H1 (cell line): Measurements from ENCODE around the gene CAPN10. TPM values are rescaled to one million over a fixed set of nuclear protein-coding genes. Genes with fewer than 3 reads are reported as not detected.

Experiments used
- MAFK ChIP-seq: IDR thresholded peaks from 2 replicates; pipeline ENCODE4 v1.6.1; 2012; ENCODE audit warnings: low read depth, mild to moderate bottlenecking, improper control_type of control experiment, low read length
- POU5F1 ChIP-seq: IDR thresholded peaks from 2 replicates; pipeline ENCODE4 v1.6.1; 2011; ENCODE audit warnings: low read depth, mild to moderate bottlenecking, low read length, moderate library complexity
- SAP30 ChIP-seq: fragments of 300-600 bp; sonication (generic); IDR thresholded peaks from 2 replicates; pipeline ENCODE4 v1.7.1; 2012; ENCODE audit warnings: low read length, moderate library complexity, mild to moderate bottlenecking, inconsistent platforms; ENCODE audit not compliant: insufficient read depth, insufficient replicate concordance
- TBP ChIP-seq: IDR thresholded peaks from 2 replicates; pipeline ENCODE4 v1.6.1; 2011; ENCODE audit warnings: low read depth, low read length, improper control_type of control experiment
- polyA plus RNA-seq, 7 experiments: library from polyadenylated mRNA; depleted of rRNA in 3 of 7; stranded (reverse) in 5 of 7; unstranded in 2 of 7; fragments of >200 nt in 5 of 7; fragments of 200-250 nt in 2 of 7; gene quantifications; 1 replicate in 5 of 7; 2 replicates in 1 of 7; 4 replicates in 1 of 7; pipeline versions ENCODE4 v1.2.1 to v1.2.3, GENCODE V29; 2011 to 2013; ENCODE audit warnings: missing spikeins in 2 of 7, mixed read lengths in 2 of 7
- total RNA-seq: library from RNA; stranded (reverse); fragmentation: NEBNext Ultra II Directional; extraction: Animal tissue kit (Norgen Biotek cat#: 25700); gene quantifications from 2 replicates; pipeline ENCODE4 v1.2.1, GENCODE V29; 2021
- TF ChIP-seq, protein P1 (sequence below), 3 experiments: IDR thresholded peaks; 1 replicate in 2 of 3; 2 replicates in 1 of 3; pipeline versions ENCODE4 v1.5.1 to v1.6.1; 2011; ENCODE audit warnings: low read length in 3 of 3, mild to moderate bottlenecking in 3 of 3, inconsistent platforms in 2 of 3, low read depth in 1 of 3, moderate library complexity in 1 of 3; ENCODE audit not compliant: insufficient read depth in 1 of 3; ENCODE audit errors: control extremely low read depth in 1 of 3
- TF ChIP-seq, protein P2 (sequence below): IDR thresholded peaks from 2 replicates; pipeline ENCODE4 v1.6.1; 2012; ENCODE audit warnings: low read length, inconsistent platforms

The CAPN10 gene
- total and polyA plus RNA-seq, 2 of the 8 experiments (the other 6 are each of a cell fraction or from before 2014, with no cell fraction given): 30.7 to 39.8 TPM

DNA sequence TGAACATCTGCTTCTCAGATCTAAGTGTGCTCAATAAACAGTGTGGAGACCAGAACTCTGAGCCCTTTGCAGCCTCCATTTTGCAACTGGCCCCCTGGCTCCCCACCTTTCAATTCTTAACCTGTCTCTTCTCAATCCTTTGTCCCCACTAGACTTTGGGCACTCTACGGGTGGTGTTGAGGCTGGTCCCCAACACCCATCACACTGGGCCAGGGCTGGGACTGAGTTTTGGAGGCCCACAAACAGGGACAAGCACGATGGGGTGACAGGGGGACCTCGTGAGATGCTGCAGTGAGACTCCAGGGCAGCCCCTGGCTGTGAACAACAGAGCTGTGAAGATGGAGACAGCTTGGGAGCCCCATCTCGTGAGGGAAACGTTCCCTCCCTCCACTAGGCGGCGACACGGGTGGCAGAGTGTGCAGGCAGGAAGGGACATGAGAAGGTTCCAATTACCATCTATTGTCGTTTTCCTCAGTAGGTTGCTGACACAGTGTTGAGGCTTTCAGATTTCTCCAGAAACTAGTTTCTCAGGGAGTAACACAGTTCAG lies 29.9 kb upstream of the CAPN10 start (continued):
- TF ChIP-seq, protein P1, sequence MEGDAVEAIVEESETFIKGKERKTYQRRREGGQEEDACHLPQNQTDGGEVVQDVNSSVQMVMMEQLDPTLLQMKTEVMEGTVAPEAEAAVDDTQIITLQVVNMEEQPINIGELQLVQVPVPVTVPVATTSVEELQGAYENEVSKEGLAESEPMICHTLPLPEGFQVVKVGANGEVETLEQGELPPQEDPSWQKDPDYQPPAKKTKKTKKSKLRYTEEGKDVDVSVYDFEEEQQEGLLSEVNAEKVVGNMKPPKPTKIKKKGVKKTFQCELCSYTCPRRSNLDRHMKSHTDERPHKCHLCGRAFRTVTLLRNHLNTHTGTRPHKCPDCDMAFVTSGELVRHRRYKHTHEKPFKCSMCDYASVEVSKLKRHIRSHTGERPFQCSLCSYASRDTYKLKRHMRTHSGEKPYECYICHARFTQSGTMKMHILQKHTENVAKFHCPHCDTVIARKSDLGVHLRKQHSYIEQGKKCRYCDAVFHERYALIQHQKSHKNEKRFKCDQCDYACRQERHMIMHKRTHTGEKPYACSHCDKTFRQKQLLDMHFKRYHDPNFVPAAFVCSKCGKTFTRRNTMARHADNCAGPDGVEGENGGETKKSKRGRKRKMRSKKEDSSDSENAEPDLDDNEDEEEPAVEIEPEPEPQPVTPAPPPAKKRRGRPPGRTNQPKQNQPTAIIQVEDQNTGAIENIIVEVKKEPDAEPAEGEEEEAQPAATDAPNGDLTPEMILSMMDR (IDR thresholded peaks at IDR 0.05; ENCODE audit: control extremely low read depth in 1 of 3, insufficient read depth in 1 of 3, low read depth in 1 of 3, low read length in 3 of 3): peak in 2 of 3 experiments; percentile 74 to 86; a peak in 3 of 4 replicates
- no peak for TF ChIP-seq TBP
- no peak for TF ChIP-seq POU5F1
- no peak for TF ChIP-seq MAFK
- TF ChIP-seq, protein P2, sequence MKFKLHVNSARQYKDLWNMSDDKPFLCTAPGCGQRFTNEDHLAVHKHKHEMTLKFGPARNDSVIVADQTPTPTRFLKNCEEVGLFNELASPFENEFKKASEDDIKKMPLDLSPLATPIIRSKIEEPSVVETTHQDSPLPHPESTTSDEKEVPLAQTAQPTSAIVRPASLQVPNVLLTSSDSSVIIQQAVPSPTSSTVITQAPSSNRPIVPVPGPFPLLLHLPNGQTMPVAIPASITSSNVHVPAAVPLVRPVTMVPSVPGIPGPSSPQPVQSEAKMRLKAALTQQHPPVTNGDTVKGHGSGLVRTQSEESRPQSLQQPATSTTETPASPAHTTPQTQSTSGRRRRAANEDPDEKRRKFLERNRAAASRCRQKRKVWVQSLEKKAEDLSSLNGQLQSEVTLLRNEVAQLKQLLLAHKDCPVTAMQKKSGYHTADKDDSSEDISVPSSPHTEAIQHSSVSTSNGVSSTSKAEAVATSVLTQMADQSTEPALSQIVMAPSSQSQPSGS: no peak
- TF ChIP-seq SAP30: no peak
